Stimulated activated CD8-positive, alpha-beta memory T cell treated with anti-CD3 and anti-CD28 coated beads, Interleukin-7, amount 100 ng/mL, for 1 hour (primary cell): ENCODE data around the gene DCPS.
"Not testable (repeated sequence)": the region's sequence is repeated elsewhere in the genome, so short reads cannot be mapped to it uniquely, and the experiment has no call there.

ENCODE experiments used
- DNase-seq, 2 donors: peaks; one replicate each; pipeline ENCODE4 v3.0.0-alpha.2; 2020; ENCODE audit warnings: low read depth in 2 of 2

The DCPS gene, protein sequence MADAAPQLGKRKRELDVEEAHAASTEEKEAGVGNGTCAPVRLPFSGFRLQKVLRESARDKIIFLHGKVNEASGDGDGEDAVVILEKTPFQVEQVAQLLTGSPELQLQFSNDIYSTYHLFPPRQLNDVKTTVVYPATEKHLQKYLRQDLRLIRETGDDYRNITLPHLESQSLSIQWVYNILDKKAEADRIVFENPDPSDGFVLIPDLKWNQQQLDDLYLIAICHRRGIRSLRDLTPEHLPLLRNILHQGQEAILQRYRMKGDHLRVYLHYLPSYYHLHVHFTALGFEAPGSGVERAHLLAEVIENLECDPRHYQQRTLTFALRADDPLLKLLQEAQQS

DNA sequence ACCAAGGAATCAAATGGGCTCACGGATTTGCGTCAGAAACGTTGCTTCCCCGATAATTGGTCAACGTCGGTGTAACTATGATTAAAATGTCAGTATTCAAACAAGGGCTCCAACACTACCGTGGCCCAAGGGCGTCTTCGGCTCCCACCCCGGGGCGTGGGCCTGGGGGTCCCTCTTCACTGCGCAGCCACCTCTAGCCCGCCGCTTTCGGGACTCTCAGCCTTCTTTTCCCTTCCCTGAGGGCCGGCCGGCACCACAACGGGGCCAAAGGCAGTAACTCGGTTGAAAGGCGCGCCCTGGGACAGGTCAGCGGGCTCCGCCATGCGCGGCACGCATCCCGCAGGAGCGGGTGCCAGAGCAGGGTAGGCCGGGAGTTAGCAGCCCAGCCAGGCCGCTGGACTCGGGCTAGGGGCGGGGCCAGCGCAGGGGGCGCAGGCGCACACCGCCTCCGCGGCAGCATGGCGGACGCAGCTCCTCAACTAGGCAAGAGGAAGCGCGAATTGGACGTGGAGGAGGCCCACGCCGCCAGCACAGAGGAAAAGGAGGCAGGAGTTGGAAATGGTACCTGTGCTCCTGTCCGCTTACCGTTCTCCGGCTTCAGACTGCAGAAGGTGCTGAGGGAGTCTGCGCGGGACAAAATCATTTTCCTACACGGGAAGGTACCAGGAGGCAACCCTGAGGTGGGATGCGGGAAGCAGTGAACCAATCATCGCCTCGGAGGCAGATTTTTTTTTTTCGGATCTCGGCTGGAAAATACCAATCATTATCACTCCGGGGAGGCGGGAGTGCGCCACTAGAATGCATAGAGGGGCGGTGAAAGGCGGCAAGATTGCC lies at the start of gene DCPS:
Gene DCPS (plus strand): TSS at position 438 of the 834 bp plus-strand sequence. CDS start 21 bp downstream, at position 459.
- DNase-seq = peak; percentile 64 to 70

DNA sequence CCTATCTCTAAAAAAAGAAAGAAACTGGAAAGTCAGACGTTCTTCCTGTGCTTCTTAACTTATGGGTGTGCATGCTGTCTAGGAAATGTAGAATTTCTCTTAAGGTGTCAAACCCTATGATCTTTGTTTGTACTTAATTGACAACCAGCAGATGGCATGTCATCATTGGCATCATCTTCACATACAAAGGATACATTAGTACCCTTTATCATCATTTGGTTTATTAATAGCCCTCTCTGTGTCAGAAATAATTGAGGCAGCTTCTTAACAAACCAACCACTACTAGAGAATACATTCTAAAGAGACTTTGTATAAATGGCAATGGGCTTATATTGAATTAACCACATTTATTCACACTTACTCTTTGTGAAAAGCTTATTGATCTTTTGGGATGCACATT lies 49.0 kb upstream of the DCPS start:
- no peak for DNase-seq

DNA sequence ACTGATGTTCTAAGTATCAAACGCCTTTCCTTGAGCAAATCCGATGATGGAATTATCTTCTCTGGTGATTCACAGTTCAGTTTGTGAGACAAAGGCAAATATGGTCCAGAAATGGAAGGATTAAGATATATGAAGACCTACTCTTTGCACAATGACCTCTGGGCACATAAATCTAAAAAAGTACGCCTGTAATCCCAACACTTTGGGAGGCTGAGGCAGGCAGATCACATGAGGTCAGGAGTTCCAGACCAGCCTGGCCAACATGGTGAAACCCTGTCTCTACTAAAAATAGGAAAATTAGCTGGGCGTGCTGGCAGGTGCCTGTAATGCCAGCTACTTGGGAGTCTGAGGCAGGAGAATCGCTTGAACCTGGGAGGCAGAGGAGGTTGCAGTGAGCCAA lies 48.4 kb upstream of the DCPS start:
- DNase-seq = not testable (repeated sequence)

DNA sequence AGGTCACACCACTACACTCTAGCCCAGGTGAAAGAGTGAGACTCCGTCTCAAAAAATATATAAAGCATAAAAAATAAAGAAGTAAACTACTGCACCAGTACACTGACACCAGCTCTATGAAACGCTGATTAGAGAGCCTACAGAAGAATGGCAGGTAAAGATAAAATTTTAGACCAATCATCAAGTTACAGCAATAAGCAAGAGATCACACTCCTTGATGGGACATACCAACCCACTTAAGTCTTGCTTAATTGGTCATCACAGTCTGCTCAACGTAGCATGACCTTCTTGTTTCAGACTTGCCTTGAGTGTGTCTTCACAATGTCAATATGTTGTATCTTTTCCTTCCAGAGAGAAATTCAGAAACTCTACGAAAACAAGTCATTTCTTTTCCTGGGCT lies 47.6 kb upstream of the DCPS start:
- no peak for DNase-seq

DNA sequence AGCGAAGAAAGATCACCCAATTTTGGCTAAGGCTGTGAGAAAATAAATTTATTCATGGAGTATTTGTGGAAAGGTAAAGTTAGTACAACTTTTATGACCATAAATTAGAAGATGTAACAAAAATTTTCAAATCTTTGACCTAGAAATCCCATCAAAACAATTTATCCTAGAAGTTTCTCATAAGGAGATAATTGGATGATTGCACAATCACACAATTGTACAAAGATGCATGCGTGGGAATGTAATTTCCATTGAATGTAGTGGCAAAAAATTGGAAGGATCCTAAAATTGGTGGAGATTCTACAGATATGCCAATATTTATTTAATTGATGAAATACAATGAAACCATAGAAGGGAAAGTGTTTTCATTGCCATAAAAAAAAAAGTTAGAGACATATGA lies 46.7 kb upstream of the DCPS start:
- no peak for DNase-seq

DNA sequence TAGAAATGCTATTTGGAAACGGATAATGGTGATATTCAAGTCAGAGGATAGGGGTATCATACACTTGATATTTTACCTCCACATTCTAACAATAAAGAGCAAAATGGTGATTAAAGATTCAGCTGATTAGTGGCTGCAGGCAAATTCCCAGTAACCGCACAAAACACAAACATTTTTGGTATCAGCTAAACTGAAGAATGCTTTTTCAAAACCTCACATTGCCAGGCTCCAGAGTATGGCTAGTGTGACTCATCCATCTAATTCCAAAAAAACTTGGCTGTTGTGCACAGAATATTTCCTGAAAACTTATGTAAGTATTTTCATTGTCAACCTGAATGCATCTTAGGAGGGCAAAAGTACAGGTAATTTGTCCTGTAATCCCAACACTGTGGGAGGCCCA lies 46.1 kb upstream of the DCPS start:
- DNase-seq = no peak

DNA sequence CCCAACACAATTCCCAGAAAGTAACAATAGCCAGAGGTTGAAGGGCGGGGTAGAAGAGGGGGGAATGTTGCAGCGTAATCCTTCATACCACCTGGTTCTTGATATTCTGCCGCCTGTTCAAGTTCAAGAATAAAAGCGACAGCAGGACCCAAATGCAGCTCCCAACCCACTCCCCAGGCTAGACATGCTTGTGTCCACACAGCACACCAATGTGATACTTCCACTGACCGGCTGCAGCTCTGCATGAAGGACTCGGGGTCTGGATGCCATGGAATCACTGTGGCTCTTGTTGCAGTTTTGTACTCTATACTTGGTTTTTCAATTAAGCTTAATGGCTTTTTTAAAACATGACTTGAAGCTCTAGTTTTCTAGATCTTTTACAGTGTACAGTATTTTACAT lies 41.6 kb upstream of the DCPS start:
- no peak for DNase-seq

DNA sequence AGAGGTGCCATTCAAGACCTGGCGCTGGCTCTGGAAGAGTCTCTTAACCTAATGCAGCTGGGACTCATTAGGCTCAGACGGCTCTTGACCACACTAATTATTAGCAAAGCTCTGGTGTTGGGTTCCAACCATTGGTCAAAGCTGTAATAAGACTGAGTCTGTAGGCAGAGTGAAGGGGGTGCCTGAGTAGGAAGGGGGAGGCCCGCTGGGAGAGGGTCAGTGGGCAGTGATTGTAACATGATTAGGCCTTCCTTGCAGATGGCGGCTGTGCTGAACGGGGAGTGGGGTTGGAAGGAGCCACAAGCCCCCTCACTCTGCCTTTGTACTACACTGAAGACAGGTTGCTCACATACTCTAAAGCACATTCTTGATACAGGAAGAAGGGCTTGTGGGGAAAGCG lies 40.4 kb upstream of the DCPS start:
- no peak for DNase-seq

DNA sequence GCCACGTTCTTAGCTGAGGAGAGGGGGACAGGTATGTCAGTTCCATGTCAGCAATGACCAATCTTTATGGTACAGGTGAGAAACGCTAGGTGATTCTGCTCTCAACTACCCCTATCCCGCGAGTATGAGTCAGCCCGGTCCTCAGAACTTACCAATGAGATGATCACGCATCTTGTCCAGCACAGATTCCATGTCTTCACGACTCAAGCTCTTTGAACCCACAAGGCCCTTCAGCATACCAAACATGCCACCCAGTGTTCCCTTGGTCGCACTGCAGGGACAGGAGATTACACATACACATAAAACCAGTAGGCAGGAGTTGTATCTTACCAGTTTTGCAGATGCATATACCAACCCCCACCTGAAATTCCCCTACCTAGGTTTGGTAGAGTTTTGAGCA lies 38.0 kb upstream of the DCPS start:
- no peak for DNase-seq

DNA sequence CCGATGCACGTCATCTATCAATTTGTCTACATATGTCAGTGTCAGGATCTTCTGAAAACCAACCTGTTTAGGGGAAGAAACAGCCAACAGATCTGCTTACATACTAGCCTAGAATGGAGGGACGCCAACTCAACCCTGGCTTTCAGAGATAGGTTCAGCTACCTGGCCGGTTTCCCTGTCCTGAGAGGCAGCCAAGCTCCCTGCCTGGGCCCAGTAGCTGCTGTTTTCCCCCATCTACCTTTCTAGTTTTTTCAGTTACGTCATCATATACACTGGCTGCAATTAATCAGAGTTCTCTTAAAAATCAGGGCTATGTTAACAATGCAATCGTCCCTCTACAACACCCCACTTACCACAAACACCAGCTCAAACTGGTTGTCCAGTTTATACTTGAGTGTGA lies 36.2 kb upstream of the DCPS start:
- no peak for DNase-seq

DNA sequence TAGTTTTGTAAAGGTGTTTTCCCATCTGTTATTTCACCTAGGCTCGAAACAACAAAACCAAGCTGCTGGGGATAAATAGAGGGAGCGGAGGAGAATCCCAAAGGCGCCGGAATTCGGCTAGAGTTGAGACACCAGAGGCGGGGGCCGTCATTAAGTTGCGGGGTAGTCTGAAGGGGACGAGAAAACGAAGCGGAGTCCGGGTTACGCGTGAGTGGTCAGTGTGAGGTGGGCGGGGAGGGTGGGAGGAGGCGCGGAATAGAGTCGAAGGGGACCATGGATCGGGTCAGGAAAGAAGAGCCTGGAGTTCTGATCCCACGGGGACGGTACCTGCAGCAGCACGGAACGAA lies 35.5 kb upstream of the DCPS start:
- no peak for DNase-seq

DNA sequence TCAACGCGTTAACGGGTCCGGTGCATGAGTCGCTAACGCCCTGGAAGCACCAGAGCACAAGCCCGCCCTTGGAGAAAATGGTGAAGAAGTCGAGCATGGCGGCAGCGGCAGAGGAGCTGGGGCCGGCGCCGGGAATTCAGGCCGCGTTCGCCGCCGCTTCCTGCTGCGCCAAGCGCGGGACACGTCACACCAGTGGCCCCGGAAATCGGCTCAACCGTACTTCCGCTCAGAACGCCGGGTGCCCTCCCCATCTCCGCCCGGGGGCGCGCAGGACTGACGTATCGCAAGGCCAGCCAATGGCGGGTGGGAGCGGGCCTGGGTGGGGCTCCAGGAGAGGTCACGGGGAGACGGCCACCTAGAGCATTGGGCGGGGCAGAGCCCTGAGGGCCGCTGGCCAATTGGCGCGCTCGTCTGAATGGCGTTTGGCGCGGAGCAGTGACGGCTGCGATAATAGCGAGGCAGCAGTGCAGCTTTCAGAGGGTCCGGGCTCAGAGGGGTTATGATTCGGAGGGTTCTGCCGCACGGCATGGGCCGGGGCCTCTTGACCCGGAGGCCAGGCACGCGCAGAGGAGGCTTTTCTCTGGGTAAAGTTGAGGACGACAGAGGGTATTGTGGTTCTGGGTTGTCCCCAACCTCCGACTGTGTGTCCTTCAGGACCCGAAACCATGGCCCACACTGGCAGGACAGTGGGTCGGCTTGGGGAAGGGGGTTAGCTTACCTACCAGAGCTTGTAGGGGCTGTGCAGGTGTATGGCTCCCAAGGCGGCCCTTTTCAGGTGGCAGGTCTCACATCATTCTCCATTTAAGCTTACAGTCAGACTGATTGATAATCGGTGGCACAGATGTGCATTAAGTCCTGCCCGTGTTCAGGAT lies 34.9 kb upstream of the DCPS start, which contains the start of the genes FOXRED1 and SRPRA:
Gene FOXRED1 (plus strand): TSS at position 447 of the 872 bp plus-strand sequence. CDS start 53 bp downstream, at position 500.
Gene SRPRA (minus strand): TSS at position 188 of the 872 bp plus-strand sequence. CDS start 91 bp downstream, at position 97.
- DNase-seq = peak; percentile 98 to 100

DNA sequence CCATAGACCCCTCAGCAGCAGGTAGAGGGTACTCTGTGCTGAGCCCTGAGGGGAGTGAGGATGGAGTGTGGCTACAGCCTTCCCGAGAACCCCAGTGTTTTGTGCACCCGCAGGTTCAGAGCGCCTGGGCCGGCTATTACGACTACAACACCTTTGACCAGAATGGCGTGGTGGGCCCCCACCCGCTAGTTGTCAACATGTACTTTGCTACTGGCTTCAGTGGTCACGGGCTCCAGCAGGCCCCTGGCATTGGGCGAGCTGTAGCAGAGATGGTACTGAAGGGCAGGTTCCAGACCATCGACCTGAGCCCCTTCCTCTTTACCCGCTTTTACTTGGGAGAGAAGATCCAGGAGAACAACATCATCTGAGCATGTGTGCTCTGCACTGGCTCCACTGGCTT lies 26.5 kb upstream of the DCPS start:
- DNase-seq = no peak

DNA sequence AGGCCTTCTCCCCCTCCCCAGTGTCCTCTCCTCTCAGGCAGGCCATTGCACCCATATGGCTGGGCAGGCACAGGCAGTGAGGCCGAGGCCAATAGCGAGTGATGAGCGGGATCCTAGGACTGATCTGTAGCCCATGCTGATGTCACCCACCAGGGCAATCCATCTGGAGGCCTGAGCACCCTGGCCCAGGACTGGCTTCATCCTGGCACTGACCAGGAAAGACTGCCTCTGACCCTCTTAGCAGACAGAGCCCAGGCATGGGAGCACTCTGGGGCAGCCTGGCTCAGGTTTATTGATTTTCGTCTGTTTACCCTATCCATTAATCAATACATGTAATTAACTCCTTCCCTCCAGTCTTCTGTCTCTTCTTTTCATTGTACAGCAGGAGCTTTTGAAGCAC lies 26.1 kb upstream of the DCPS start:
- DNase-seq = no peak

DNA sequence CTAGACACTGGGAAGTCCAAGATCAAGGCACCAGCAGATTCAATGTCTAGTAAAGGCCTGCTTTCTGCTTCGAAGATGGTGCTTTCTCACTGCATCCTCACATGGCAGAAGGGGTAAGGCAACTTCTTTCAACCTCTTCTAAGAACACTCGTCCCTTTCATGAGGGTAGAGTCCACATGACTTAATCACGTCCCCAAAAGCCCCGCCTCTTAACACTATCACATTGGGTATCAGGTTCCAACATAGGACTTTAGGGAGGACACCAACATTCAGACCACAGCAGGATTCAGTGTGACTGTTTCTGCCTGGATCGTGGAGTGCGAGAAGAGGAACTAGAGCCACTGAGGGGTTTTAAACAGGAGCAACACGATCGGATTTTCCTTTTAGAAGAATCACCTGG lies 24.7 kb upstream of the DCPS start:
- no peak for DNase-seq

DNA sequence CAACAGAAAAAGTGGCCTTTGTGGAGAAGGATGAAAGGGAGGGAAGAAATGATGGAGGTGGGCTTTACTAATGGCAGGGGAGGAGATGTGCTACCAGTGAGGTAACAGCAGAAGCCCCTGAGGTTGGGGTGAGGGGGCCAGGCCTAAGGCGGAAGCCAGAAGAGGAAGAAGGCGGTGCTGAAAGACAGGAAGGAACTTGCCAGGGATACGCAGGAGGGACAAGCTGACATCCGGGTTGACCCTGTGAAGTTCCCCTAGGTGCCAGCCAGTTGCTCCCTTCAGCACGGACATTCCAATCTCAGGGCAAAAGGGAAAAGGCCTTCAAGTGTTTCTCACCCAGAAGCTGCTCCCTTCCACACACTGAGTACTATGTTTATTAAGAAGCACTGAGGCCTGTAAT lies 23.3 kb upstream of the DCPS start:
- DNase-seq = no peak

DNA sequence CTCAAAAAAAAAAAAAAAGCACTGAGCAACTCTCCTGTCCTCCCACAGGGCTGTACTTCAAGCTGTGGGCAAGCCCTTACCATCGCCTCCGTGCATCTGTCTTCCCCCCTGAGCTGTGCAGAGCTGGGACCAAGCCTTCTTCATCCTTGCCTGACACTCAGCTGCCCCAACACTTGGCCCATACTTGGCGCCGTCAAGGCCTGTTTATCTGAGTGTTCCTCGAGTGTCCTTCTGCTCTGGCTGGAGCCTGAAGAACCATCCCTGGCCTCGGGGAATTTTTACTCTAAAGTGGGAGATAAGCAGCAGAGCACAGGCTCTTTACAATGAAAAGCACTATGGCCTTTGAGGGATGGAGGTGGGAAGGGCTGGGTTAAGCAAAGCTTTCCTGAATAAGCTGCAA lies 22.6 kb upstream of the DCPS start:
- DNase-seq = no peak

DNA sequence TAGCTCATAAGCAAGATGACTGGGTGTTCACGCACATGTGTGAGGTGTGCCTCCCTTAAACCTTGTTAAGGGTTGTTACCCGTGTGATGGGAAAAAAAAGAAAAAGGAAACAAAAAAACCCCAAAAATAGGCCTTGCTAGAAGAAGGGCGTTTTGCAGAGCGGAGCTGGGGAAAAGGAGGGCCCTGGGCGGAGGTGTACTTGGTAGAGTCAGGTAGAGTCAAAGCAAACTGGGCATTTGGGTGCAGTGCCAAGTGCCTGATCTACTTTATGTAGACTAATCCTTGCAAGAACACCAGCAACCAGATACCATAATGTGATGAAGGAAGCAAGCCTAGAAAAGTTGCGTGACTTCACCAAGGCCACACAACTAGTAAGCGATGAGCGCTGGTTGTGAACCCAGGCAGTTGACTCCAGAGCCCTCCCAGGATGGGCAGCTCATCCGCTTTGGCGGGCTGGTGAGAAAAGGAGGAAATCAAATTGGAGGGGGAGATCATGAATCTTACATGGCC lies 22.1 kb upstream of the DCPS start:
- no peak for DNase-seq

DNA sequence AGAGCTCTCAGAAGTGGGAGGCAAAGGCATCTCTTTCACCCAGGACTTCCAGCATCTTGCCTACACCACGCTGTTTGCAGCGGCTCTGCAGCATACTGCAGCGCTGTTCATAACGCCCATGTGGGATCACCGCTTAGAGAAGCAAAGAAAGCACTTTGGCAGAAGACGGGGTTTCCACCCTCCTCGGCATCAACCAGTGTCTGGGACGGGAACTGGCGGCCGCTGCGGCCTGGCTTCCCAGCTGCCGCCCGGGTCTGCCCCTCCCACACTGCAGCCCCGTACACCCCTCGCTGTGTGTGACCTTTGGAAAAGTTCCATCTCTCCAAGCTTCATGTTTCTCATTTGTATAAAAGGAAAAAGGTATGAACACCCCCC lies 21.5 kb upstream of the DCPS start:
- no peak for DNase-seq

DNA sequence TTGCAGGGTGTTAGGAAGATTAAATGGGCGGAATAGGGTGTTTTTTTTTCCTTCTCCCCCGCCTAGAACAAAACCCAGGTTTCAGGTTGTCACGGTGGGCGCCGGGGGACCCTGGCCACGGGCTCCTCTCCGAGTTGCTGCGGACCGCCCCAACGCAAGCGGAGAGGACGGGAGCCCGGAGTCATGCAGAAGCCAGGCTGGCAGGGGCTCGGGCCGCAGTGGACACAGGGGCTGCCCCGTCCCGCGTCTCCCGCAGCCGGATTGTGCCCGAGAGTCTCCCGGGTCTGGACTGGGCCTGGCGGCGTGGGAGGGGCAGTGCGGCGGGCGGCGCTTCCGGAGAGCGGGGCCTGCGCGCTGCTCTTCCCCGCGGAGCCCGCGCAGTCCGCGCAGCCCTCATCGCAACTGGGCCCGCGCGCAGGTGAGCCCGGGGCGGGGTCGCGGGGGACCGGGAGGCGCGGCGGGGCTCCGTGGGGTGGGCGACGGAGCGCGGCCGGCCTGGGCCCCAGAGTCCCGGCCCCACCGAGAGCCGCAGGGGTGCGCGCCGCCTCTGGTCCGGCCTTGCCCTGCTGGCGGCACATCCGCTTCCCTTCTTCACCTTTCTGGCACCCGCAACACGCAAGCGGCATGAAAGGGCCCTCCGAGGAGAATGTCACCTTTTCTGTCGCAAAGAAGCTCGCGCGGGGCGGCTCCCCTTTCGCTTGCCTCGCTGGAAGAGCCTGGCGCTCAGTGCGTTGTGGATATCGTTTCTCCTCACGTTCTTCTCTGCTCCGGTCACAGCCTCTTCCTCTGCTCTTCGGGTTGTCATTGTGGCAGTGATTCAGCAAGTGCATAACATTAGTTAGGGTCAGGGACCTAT lies 20.9 kb upstream of the DCPS start, which contains the start of gene TIRAP:
Gene TIRAP (plus strand): TSS at position 358 of the 856 bp plus-strand sequence. CDS start 7,802 bp downstream, outside the sequence.
- peak in 1 of 2 donors; percentile 11 for DNase-seq

DNA sequence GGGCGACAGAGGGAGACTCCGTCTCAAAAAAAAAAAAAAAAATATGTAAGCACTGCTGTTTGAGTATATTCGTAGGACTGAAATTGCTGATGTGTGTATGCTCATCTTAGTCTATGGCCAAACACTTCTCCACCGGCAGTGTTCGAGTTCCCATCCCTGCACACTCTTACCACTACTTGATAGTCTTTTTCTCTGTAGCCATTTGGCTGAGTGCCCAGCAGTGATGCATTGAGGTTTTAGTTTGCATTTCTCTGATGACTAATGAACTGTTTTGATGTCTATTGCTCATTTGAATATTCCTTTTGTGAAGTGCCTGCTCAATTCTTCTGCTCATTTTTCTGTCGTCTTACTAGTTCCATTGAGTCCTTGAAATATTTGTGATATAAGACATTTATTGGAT lies 19.0 kb upstream of the DCPS start:
- peak; percentile 67 to 72 for DNase-seq
